Caki2 (cell line): Measurements from ENCODE around the gene IGFL2. TPM values are rescaled to one million over a fixed set of nuclear protein-coding genes. Genes with fewer than 3 reads are reported as not detected.
"Not testable (repeated sequence)": the region's sequence is repeated elsewhere in the genome, so short reads cannot be mapped to it uniquely, and the experiment has no call there.

Experiments
- DNase-seq: peaks from one replicate; pipeline ENCODE4 v3.0.0-alpha.2; 2015; ENCODE audit warnings: low read depth
- in situ Hi-C: cut with HindIII; loops from 2 replicates; pipeline ENCODE4 v1.10.0; 2016; ENCODE audit warnings: low sequenced_read_pairs, low pct_unique_long_range_greater_than_20kb, mixed read lengths
- total RNA-seq: library from RNA; depleted of rRNA; stranded (reverse); fragments of >200 nt; shearing (Covaris generic); gene quantifications from 2 replicates; pipeline ENCODE4 v1.2.3, GENCODE V29; 2014; ENCODE audit warnings: low replicate concordance; rRNA removed

IGFL2 gene
- total RNA-seq, 1 experiment from 2014 or later = not detected

GRCh38 chr19:46202426-46202825 is 54.4 kb downstream of the IGFL2 start:
- in situ Hi-C loops = no loop called here

GRCh38 chr19:46202872-46203860 is 55.1 kb downstream of the IGFL2 start:
- in situ Hi-C loops = no loop called here
- peak; percentile 92 for DNase-seq

More at GRCh38 chr19:46202426-46202825, 54.4 kb downstream of the IGFL2 start:
- peak; percentile 61 for DNase-seq

- in situ Hi-C loops = no loop called here
- DNase-seq = no peak
Observed at GRCh38 chr19:46204008-46204407, 56.0 kb downstream of the IGFL2 start.

- in situ Hi-C loops = no loop called here
- peak; percentile 70 for DNase-seq
Observed at GRCh38 chr19:46205183-46205984, 57.3 kb downstream of the IGFL2 start.

GRCh38 chr19:46206176-46206575 is 58.1 kb downstream of the IGFL2 start:
- peak; percentile 47 for DNase-seq
- in situ Hi-C loops = no loop called here

- no peak for DNase-seq
- in situ Hi-C loops = no loop called here
Observed at GRCh38 chr19:46206682-46207081, 58.6 kb downstream of the IGFL2 start.

- in situ Hi-C loops = not testable (repeated sequence)
Observed at GRCh38 chr19:46207858-46208257, 59.8 kb downstream of the IGFL2 start.

GRCh38 chr19:46209051-46209450 is 61.0 kb downstream of the IGFL2 start:
- in situ Hi-C loops = no loop called here
- no peak for DNase-seq

More at GRCh38 chr19:46207858-46208257, 59.8 kb downstream of the IGFL2 start:
- DNase-seq = not testable (repeated sequence)

- DNase-seq = no peak
Observed at GRCh38 chr19:46209472-46209871, 61.4 kb downstream of the IGFL2 start.

GRCh38 chr19:46210669-46211068 is 62.6 kb downstream of the IGFL2 start:
- no peak for DNase-seq
- in situ Hi-C loops = no loop called here

More at GRCh38 chr19:46209472-46209871, 61.4 kb downstream of the IGFL2 start:
- in situ Hi-C loops = no loop called here

Other genes with a start within 250 kb of the IGFL2 start
- 2.4 and 6.0 TPM in 2 replicates for gene MYPOP, start 245.6 kb upstream of the IGFL2 start, total RNA-seq
- not detected in 2 replicates for gene NANOS2, start 233.5 kb upstream of the IGFL2 start, total RNA-seq
- not detected in 2 replicates for gene NOVA2, start 174.4 kb upstream of the IGFL2 start, total RNA-seq
- gene CCDC61, start 152.8 kb upstream of the IGFL2 start, total RNA-seq = 11.1 and 17.0 TPM in 2 replicates
- not detected in 2 replicates for gene PGLYRP1, start 125.2 kb upstream of the IGFL2 start, total RNA-seq
- gene IGFL4, start 107.2 kb upstream of the IGFL2 start, total RNA-seq = not detected in 2 replicates
- gene IGFL3, start 23.6 kb upstream of the IGFL2 start, total RNA-seq = not detected in 2 replicates
- gene IGFL1, start 81.5 kb downstream of the IGFL2 start, total RNA-seq = not detected in 2 replicates
- not detected in 2 replicates for gene HIF3A, start 148.8 kb downstream of the IGFL2 start, total RNA-seq
- 99.2 and 143 TPM in 2 replicates for gene PPP5C, start 198.8 kb downstream of the IGFL2 start, total RNA-seq